Fibroblast of gingiva (primary cell): ENCODE data around the gene NBPF19.
A peak's percentile ranks its signal among the peaks of the same experiment; 100 is the strongest.
"Not testable (repeated sequence)": the region's sequence is repeated elsewhere in the genome, so short reads cannot be mapped to it uniquely, and the experiment has no call there.

ENCODE experiments used
- DNase-seq: peaks from one replicate; pipeline ENCODE4 v3.0.0-alpha.2; 2011; ENCODE audit warnings: low read depth

The NBPF19 gene

GRCh38 chr1:149474745-149475144, at the start of gene NBPF19:
TSS of gene NBPF19 (plus strand) at chr1:149475045. CDS start at chr1:149475933, 888 bp downstream.
- not testable (repeated sequence) for DNase-seq

GRCh38 chr1:149428317-149428716, 46.5 kb upstream of the NBPF19 start:
- not testable (repeated sequence) for DNase-seq

GRCh38 chr1:149445451-149445850, 29.4 kb upstream of the NBPF19 start:
- DNase-seq, result peak; percentile 54

- DNase-seq, result not testable (repeated sequence)
These were observed 22.6 kb upstream of the NBPF19 start for GRCh38 chr1:149452196-149452595.

- DNase-seq, result not testable (repeated sequence)
These were observed 22.2 kb upstream of the NBPF19 start for GRCh38 chr1:149452652-149453051.

- DNase-seq, result peak; percentile 21
These were observed 83.5 kb downstream of the NBPF19 start for GRCh38 chr1:149558350-149558825.

- DNase-seq, result not testable (repeated sequence)
These were observed 87.0 kb downstream of the NBPF19 start for GRCh38 chr1:149561806-149562205.

- DNase-seq, result not testable (repeated sequence)
These were observed 90.6 kb downstream of the NBPF19 start for GRCh38 chr1:149565485-149565884.

- DNase-seq, result not testable (repeated sequence)
These were observed 97.9 kb downstream of the NBPF19 start for GRCh38 chr1:149572763-149573162.

- not testable (repeated sequence) for DNase-seq
These were observed 110.7 kb downstream of the NBPF19 start for GRCh38 chr1:149585592-149585991.
